Stimulated activated effector memory CD8-positive, alpha-beta T cell treated with anti-CD3 and anti-CD28 coated beads, Interleukin-12 subunit alpha, Interleukin-12 subunit beta, amount 100 ng/mL, for 72 hours (primary cell): ENCODE data around the gene ZNF580.
A peak's percentile ranks its signal among the peaks of the same experiment; 100 is the strongest.

Experiments used
- ATAC-seq: fragments of 150-1000 bp; cut with Tn5 transposase; 2 replicates; pipeline ENCODE4 v1.10.0; 2021
- DNase-seq, 2 donors: peaks; one replicate each; pipeline ENCODE4 v3.0.0; 2021 to 2022; ENCODE audit warnings: low spot score in 2 of 2
- H3K27ac Mint-ChIP-seq: one replicate; pipeline ENCODE4 v1.8.0; 2022; ENCODE audit warnings: mild to moderate bottlenecking, mixed read lengths
- H3K36me3 Mint-ChIP-seq: one replicate; pipeline ENCODE4 v1.8.0; 2022; ENCODE audit warnings: mild to moderate bottlenecking, mixed read lengths
- H3K4me1 Mint-ChIP-seq: one replicate; pipeline ENCODE4 v1.8.0; 2022; ENCODE audit warnings: mixed read lengths
- H3K4me3 Mint-ChIP-seq: one replicate; pipeline ENCODE4 v1.8.0; 2022; ENCODE audit warnings: mild to moderate bottlenecking, mixed read lengths
- H3K9me3 Mint-ChIP-seq: one replicate; pipeline ENCODE4 v1.8.0; 2022; ENCODE audit warnings: mixed read lengths

Gene ZNF580, protein sequence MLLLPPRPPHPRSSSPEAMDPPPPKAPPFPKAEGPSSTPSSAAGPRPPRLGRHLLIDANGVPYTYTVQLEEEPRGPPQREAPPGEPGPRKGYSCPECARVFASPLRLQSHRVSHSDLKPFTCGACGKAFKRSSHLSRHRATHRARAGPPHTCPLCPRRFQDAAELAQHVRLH

DNA sequence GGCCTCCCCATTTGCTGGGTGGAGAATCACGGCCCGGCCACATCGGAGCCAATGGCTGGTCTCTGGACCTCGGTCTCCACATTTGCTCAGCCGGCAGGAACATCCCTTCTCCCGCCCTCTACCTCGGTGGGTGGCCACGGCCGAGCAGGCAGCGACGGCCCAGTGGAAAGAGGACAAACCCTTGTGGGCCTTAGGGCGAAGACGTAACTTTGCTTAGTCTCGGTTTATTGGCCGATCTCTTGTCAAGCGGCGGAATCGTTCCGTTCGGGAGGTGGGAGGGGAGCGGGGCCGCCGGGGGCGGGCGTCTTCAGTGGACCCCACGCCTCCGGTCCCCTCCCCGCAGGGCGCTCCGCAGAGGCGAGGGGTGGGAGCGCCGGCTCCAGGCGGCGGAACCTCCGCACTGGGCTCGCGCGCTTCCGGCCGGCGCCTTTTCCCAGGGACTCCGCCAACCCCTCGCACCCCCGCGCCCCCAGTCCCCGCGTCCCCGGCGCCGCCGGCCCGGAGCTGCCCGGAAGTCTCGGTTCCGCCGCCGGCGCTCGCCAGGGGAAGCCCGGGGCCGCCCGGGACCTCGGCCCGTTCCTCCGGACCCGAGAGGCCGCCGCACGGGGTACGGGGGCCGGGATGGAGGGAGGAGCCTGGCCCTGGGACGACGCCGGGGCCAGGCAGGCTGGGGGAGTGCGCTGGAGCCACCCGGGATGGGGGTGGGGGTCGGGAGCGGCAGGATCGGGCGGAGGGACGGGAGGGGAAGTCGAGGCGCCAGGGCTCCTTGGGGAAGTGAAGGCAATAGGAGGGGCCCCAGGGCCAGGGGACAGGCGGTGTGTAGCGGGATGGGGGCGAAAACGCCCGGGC is at the start of gene ZNF580:
Gene ZNF580, plus strand, starts transcription at position 426 of the 849 bp plus-strand sequence. CDS start 1,507 bp downstream, outside the sequence.
- DNase-seq (peak; percentile 61 to 86), ATAC-seq (peak; percentile 53)
- Mint-ChIP-seq H3K4me3 (peak within 1 kb of the TSS; percentile 92), H3K4me1 (peaks cover 73% of the 10 kb centered on the region), H3K9me3 (no peaks in the 10 kb centered on the region), H3K36me3 (peaks cover 77% of the 10 kb centered on the region), H3K27ac (peak within 1 kb of the TSS; percentile 98)

DNA sequence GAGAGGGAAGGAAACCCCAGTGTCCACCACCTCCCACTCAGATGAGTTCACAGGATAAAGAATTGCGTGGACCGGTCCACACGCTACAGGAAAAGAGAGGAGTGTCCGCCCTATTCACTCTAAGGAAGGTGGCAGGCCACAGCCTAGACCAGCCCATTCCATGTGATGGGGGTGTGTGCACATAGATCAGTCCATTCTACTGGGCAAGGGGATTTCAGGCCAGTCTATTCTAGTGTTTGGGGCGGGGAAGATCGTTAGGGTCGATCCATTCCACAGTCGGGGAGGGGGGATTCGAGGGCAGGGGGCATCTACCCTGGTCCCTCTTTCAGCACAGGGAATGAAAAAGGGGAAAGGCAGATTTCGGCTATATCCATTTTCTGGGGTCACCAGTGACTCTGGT is 49.2 kb upstream of the ZNF580 start:
- no peaks in the 10 kb centered on the region for H3K9me3 Mint-ChIP-seq
- ATAC-seq (no peak), DNase-seq (no peak)
- H3K4me3 Mint-ChIP-seq: no peak overlapping the region
- H3K27ac Mint-ChIP-seq: no peak overlapping the region
- H3K4me1 Mint-ChIP-seq: peaks cover 9% of the 10 kb centered on the region
- peaks cover 31% of the 10 kb centered on the region for H3K36me3 Mint-ChIP-seq

DNA sequence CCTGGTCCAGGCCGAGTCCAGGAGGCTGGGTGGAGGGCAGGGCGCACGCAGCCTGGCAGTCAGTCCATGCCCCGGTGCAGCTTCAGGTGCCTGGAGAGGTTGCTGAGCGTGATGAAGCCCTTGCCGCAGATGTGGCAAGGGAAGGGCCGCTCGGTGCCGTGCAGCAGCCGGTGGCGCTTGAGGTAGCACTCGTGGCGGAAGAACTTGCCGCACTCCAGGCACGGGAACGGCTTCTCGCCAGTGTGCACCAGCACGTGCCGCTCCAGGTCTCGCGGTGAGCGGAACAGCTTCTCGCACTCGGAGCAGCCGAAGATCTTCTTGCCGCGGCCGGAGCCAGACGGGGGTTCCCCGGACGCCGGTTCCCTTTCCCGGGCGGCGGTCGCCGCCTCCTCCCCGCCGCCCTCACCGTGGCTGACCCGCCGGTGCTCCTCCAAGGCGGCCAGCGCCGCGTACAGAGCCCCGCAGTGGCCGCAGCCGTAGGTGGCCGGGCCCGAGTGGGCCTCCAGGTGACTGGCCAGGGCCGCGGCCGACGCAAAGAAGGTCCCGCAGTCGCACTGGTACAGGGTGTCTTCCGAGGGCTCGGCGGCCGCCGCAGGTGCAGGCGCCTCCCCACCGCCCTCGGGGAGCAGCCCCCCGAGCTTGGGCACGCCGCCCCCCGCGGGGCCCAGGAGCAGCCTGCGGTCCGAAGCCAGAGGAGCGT is 48.3 kb upstream of the ZNF580 start:
- peaks cover 36% of the 10 kb centered on the region for H3K36me3 Mint-ChIP-seq
- no peak overlapping the region for H3K4me3 Mint-ChIP-seq
- H3K27ac Mint-ChIP-seq: no peak overlapping the region
- H3K9me3 Mint-ChIP-seq: no peaks in the 10 kb centered on the region
- ATAC-seq (no peak), DNase-seq (no peak)
- H3K4me1 Mint-ChIP-seq: peaks cover under 1% of the 10 kb centered on the region

DNA sequence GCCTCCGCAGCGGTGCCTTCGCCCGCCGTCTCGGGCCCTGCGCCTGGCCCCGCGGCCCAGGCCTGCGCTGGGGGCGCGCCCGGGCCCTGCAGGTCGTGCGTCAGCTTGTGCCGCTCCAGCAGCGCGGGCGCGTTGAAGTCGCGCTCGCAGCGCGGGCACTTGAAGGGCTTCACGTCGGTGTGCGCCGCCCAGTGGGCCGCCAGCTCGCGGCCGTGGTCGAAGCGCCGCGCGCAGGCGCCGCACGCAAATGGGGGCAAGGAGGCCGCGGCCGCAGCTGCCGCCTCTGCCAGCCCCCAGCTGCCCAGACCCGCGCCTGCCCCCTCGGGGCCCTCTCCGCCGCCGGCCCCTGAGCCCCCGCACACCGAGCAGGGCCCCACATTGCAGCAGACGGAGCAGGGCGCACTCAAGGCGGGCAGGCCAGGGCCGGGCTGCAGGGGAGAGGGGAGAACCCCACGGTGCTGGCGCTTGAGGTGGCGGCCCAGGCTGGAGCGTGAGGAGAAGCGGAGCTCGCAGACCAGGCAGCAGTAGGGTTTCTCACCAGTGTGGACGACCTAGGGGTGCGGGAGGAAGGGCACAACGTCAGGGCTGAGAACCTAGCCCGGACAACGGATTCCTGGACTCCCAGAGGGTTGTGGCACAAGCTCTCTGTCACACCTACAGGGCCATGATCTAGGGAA is 47.6 kb upstream of the ZNF580 start:
- H3K9me3 Mint-ChIP-seq: no peaks in the 10 kb centered on the region
- ATAC-seq: no peak
- DNase-seq: no peak

DNA sequence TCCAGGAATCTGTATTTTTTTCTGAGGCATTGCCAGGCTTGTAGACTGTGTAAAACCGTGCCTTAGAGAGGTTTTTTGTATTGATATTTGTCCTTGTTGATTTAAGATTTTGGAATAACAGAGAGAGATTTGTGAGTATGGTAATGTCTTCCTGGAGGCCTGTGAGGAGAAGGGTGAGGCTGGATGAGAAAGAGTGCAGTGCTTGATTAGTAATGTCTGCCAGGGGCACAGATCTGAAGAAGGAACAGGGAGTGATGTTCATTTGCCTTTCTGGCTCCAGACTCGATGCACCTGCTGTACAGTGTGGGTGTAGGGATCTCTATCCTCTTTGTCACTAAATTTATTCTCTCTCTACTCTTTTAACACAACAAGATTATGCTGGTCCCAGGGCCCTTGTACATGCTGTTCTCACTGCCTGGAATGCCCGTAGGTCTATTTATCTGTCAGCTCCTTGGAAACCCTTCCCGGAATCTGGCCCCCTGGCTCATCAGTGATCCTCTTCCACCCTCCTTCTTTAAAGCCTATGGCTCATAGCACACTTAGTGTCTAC is 45.7 kb upstream of the ZNF580 start:
- Mint-ChIP-seq H3K27ac (no peak overlapping the region), H3K9me3 (no peaks in the 10 kb centered on the region), H3K4me1 (peaks cover 8% of the 10 kb centered on the region), H3K36me3 (peaks cover 54% of the 10 kb centered on the region), H3K4me3 (no peak overlapping the region)
- ATAC-seq (no peak), DNase-seq (no peak)

More for the DNA sequence above, 47.6 kb upstream of the ZNF580 start:
- Mint-ChIP-seq H3K4me1 (no peaks in the 10 kb centered on the region), H3K4me3 (no peak overlapping the region), H3K27ac (no peak overlapping the region), H3K36me3 (peaks cover 36% of the 10 kb centered on the region)

DNA sequence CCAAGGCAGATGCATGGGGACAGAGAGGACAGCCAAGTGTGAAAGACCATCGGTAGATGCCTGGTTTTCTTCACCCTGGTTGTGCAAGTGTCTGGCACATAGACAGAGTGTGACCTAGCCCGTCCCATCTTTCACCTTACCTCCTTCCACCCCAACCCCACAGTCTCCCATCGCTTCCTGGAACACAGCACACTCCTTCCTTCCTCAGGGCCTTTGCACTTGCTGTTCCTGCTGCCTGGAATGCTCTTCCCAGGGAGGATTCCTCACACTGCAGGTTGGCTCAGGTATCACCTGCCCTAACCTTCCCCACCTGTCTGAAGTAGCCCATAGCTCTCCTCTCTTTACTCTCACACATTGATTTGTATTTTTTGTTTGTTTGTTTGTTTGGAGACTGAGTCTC is 44.5 kb upstream of the ZNF580 start:
- Mint-ChIP-seq H3K9me3 (no peaks in the 10 kb centered on the region), H3K27ac (peak overlapping the region; percentile 18), H3K4me1 (peaks cover 14% of the 10 kb centered on the region), H3K36me3 (peaks cover 61% of the 10 kb centered on the region), H3K4me3 (no peak overlapping the region)
- ATAC-seq (no peak), DNase-seq (no peak)

DNA sequence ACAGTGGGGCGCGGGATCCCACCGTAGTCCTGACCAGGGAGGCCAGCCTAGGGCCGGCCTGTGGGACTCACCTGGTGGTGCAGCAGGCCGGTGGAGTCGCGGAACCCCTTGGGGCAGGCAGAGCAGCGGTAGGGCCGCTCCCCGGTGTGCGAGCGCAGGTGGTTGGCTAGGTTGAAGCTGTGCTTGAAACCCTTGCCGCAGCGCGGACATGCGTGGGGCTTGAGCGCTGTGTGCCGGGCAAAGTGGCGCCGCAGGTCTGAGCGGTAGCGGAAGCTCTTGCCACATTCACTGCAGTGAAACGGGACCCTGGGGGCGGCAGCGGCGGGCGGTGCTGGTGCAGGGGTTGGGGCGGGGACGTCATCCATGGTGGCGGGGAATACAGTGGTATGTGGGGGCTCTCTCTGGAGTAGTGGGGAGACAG is 43.3 kb upstream of the ZNF580 start:
- H3K4me1 Mint-ChIP-seq: peaks cover 22% of the 10 kb centered on the region
- no peak overlapping the region for H3K4me3 Mint-ChIP-seq
- DNase-seq (no peak), ATAC-seq (no peak)
- no peaks in the 10 kb centered on the region for H3K9me3 Mint-ChIP-seq
- peaks cover 70% of the 10 kb centered on the region for H3K36me3 Mint-ChIP-seq
- H3K27ac Mint-ChIP-seq: peak overlapping the region; percentile 32

DNA sequence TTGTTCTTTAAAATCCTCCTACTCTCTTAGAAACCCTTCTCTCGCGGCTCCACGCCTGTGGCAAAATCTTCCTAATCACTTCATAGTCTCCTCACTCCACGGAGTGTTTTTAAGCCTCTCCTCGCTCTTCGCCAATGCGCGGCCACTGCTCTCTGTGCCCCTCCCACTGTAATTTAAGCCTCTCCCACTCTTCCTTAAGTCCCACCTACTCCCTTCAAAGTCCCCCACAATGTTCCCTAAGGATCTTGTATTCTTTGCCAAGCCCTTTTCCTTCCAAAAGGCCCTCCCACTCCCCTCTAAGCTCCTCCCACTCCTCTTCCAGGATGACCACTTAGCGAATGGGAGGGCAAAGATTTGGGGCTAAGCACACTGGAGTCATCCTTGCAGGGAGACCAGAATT is 42.8 kb upstream of the ZNF580 start:
- DNase-seq: no peak
- Mint-ChIP-seq H3K9me3 (no peaks in the 10 kb centered on the region), H3K27ac (peak overlapping the region; percentile 32), H3K4me3 (no peak overlapping the region), H3K4me1 (peaks cover 22% of the 10 kb centered on the region), H3K36me3 (peaks cover 70% of the 10 kb centered on the region)
- no peak for ATAC-seq

DNA sequence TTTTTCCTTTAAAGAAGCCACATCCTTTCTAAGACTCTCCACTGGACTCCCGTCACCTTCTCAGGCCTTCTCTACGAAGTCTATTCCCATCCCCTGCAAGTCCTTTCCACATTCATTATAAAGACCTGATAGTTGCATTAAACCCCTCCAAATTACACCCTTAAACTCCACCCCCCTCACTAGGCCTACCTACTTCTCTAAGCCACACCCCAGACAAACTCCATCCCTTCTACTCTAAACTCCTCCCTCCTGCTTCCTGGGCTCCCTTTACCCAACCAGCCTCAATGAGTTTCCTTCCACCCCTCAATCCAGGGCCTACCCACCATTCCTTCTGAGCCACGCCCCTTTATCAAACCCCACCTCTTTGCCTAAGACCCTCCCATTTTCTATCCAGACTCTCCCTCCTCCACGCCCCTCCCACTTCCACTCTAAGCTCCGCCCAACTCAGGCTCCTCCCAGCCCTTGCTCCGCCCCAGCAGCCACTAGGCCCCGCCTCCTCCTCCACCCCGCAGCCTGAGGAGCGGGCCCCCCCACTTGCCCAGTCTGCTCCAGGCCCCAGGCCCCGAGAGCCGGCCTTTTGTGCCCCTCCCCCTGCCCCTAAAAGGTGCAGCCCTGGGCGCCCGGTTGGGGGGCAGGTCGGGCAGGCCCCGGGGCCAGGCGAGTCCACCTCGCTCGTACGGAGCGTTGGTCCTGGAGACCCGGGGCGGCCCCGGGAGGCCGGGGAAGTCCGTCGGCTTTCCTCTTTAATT is 41.9 kb upstream of the ZNF580 start:
- DNase-seq (peak; percentile 95 to 99), ATAC-seq (peak; percentile 74)
- Mint-ChIP-seq H3K9me3 (no peaks in the 10 kb centered on the region), H3K27ac (peak overlapping the region; percentile 98), H3K36me3 (peaks cover 64% of the 10 kb centered on the region), H3K4me3 (peak overlapping the region; percentile 88), H3K4me1 (peaks cover 28% of the 10 kb centered on the region)

DNA sequence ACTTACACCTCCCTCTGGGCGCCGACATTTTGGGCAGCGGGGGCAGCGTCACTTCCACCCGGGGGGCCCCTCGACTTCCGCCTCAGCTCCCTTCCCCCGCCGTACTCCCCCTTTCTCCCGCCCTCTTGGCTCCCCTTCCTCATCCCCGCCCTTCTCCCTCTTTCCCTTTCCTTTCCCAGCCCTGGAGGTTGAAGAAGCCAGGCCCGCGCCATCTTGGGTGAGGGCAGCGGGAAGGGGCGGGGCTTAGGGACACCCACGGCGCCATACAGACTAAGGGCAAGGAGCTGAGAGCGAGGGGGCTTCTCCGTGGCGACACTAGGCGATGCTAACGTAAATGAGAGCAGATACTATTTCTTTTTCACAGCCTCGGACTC is 41.3 kb upstream of the ZNF580 start, which contains the start of gene FIZ1:
Gene FIZ1, minus strand, starts transcription at position 50 of the 374 bp plus-strand sequence. CDS start 1,652 bp downstream, outside the sequence.
- Mint-ChIP-seq H3K4me1 (peaks cover 32% of the 10 kb centered on the region), H3K36me3 (peaks cover 61% of the 10 kb centered on the region), H3K27ac (peak within 1 kb of the TSS; percentile 98), H3K9me3 (no peaks in the 10 kb centered on the region), H3K4me3 (peak within 1 kb of the TSS; percentile 88)
- DNase-seq (peak; percentile 89 to 98), ATAC-seq (peak; percentile 83)

DNA sequence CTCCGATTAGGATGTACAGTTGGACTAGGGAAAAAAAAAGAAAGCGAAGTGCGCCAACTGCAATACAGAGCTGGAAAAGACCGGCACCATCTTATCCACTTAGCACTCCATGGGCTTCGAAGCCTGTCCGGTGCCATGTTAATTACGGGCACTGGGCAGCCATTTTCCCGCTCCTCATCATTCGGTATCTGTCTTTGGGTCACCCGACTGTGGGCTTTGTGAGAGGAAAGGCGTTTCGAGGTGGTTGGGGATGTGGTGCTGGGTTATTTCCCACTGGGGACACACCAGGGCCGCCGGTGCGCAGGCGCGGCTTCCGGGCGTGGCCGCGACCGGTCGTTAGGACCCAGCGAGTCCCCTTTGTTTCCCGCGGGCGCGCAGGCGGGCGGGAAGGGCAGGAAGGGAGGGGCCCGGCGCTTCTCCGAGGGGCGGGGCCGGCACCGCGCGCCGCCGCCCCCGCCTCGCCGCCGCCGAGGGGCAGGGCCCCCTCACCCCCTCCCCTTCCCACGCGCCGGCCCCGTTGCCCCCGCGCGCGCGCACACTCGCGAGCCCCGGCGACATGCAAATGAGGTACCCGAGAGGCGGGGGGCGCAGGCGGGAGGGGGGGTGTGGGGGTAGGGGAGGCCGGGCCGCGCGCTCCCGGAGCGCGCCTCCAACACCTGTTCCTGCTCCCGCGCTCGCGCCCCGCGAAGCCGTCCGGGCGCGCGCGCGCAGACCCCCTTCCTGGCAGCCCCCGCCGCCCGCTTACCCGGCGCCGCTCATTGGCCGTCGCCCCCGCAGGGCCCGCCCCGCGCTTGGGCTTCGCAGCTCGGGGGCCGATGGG is 40.8 kb upstream of the ZNF580 start, which contains the start of gene ZNF524:
Gene ZNF524, plus strand, starts transcription at position 447 of the 820 bp plus-strand sequence. CDS start 1,825 bp downstream, outside the sequence.
- H3K4me3 Mint-ChIP-seq: peak within 1 kb of the TSS; percentile 88
- no peaks in the 10 kb centered on the region for H3K9me3 Mint-ChIP-seq
- peak; percentile 78 to 95 for DNase-seq
- peaks cover 37% of the 10 kb centered on the region for H3K4me1 Mint-ChIP-seq
- peaks cover 59% of the 10 kb centered on the region for H3K36me3 Mint-ChIP-seq
- peak within 1 kb of the TSS; percentile 98 for H3K27ac Mint-ChIP-seq
- peak; percentile 71 for ATAC-seq

DNA sequence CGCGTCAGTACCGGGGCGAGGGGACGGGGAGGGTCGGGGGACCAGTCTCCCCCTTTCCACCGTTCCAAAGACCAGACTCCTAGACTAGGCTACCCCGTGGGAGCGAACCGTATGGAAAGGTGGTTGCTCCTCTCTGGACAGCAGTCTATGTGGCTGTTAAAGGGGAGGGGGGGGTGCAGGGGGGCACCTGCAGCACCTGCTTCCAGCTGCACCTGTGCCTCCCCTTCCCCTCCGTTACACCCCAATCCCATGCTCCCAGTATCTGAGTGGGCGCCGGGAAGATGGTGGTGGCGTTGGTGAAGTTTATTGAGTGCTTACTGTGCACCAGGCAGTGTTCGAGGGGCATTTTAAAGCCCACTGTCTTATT is 40.2 kb upstream of the ZNF580 start:
- peak overlapping the region; percentile 79 for H3K27ac Mint-ChIP-seq
- peak overlapping the region; percentile 88 for H3K4me3 Mint-ChIP-seq
- peaks cover 54% of the 10 kb centered on the region for H3K36me3 Mint-ChIP-seq
- H3K9me3 Mint-ChIP-seq: no peaks in the 10 kb centered on the region
- peaks cover 37% of the 10 kb centered on the region for H3K4me1 Mint-ChIP-seq
- ATAC-seq (no peak), DNase-seq (no peak)

DNA sequence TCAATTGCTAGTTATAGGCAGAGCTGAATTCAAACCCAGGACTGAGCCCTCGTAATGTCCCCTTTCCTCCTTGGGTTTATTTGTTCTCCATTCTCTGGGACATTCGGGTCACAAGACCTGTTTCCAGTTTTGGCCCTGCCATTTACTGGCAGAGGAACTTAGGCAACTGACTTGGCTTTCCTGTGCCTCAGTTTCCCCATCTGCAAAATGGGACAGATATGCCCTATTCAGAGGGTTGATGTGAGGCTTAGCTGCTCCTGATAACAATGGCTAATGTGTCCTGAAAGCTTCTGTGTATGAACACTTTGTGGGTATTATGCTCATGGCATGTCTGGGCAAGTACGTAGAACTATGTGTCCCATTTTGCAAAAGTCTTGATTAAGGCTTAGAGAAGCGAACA is 39.7 kb upstream of the ZNF580 start:
- peaks cover 41% of the 10 kb centered on the region for H3K4me1 Mint-ChIP-seq
- no peaks in the 10 kb centered on the region for H3K9me3 Mint-ChIP-seq
- H3K4me3 Mint-ChIP-seq: peak overlapping the region; percentile 88
- ATAC-seq: no peak
- peaks cover 55% of the 10 kb centered on the region for H3K36me3 Mint-ChIP-seq
- H3K27ac Mint-ChIP-seq: peak overlapping the region; percentile 79
- no peak for DNase-seq
